HCT116 (cell line): ENCODE measurements around the gene COL1A1. TPM values are rescaled to one million over a fixed set of nuclear protein-coding genes. Genes with fewer than 3 reads are reported as not detected.

Source experiments
- ATAC-seq: fragments of 200-7000 bp; cut with Tn5 transposase; 2 replicates; pipeline ENCODE4 v1.9.1; 2020; ENCODE audit warnings: mild to moderate bottlenecking, moderate library complexity
- BruUV-seq: library from RNA; stranded (reverse); fragments of 400-500 nt; replicated peaks from 2 replicates; lab custom pipeline; 2021; lab: Mats Ljungman, UMichigan
- CTCF ChIA-PET: fragments of 300-600 bp; sonication (Branson Sonifier 250); formaldehyde crosslinking; loops from one replicate; lab custom pipeline; 2021; ENCODE audit warnings: antibody characterized with exemption; lab: Charles Lee
- POLR2A ChIA-PET: fragments of 300-600, 350-600 bp; sonication (Branson Sonifier 250); formaldehyde crosslinking; loops from one replicate; lab custom pipeline; 2021; ENCODE audit warnings: antibody characterized with exemption; lab: Charles Lee
- RAD21 ChIA-PET, 2 experiments: fragments of 300-600 bp; sonication (Branson Sonifier 250); formaldehyde crosslinking; loops; one replicate each; lab custom pipeline; 2023; ENCODE audit warnings: low total read pairs in 2 of 2; ENCODE audit not compliant: uncharacterized antibody in 2 of 2, unreplicated experiment in 2 of 2, low non-redundant PET in 1 of 2; lab: Charles Lee
- DNase-seq: peaks from one replicate; pipeline ENCODE4 v3.0.0-alpha.2; 2010; ENCODE audit warnings: low read depth, low spot score
- H2AFZ ChIP-seq: fragments of 200-600 bp; shearing (Covaris generic), sonication (generic); 2 replicates; pipeline ENCODE4 v1.6.1; 2017; ENCODE audit warnings: low read depth, mixed run types, mixed read lengths, antibody characterized with exemption, low read length; ENCODE audit not compliant: poor library complexity, severe bottlenecking
- H3K27ac ChIP-seq: 2 replicates; pipeline ENCODE4 v1.5.1; 2012; ENCODE audit warnings: low read depth, low read length
- H3K27me3 ChIP-seq: fragments of 200-600 bp; sonication (generic); 2 replicates; pipeline ENCODE4 v1.6.1; 2016; ENCODE audit warnings: mixed run types, low read length, mixed read lengths; ENCODE audit not compliant: insufficient read depth
- H3K36me3 ChIP-seq, 2 experiments: fragments of 200-500 bp in 1 of 2; fragments of 200-600 bp in 1 of 2; sonication (Bioruptor generic) in 1 of 2; sonication (generic) in 1 of 2; 2 replicates each; pipeline versions ENCODE4 v1.5.1 to v1.6.1; 2014 to 2016; ENCODE audit warnings: low read length in 2 of 2, inconsistent platforms in 1 of 2, mixed read lengths in 1 of 2, mixed run types in 1 of 2; ENCODE audit not compliant: insufficient read depth in 2 of 2, control insufficient read depth in 1 of 2
- H3K4me1 ChIP-seq, 2 experiments: fragments of 200-600 bp in 1 of 2; sonication (generic) in 1 of 2; 2 replicates each; pipeline versions ENCODE4 v1.5.1 to v1.6.1; 2012 to 2017; ENCODE audit warnings: low read length in 2 of 2, inconsistent platforms in 1 of 2, mild to moderate bottlenecking in 1 of 2, mixed read lengths in 1 of 2, mixed run types in 1 of 2, moderate library complexity in 1 of 2; ENCODE audit not compliant: insufficient read depth in 2 of 2, control insufficient read depth in 1 of 2
- H3K4me2 ChIP-seq: fragments of 200-600 bp; sonication (generic); 2 replicates; pipeline ENCODE4 v1.6.1; 2017; ENCODE audit warnings: mixed run types, low read length, mixed read lengths
- H3K4me3 ChIP-seq, 2 experiments: fragments of 200-600 bp in 1 of 2; sonication (generic) in 1 of 2; replicated peaks in 1 of 2; 2 replicates each; pipeline ENCODE4 v1.5.1; 2011 to 2016; ENCODE audit warnings: low read length in 2 of 2, control low read depth in 1 of 2, low read depth in 1 of 2, mild to moderate bottlenecking in 1 of 2, mixed read lengths in 1 of 2, mixed run types in 1 of 2
- H3K79me2 ChIP-seq: fragments of 200-600 bp; sonication (generic); 2 replicates; pipeline ENCODE4 v1.6.1; 2017; ENCODE audit warnings: mild to moderate bottlenecking, mixed run types, low read length, moderate library complexity, mixed read lengths; ENCODE audit not compliant: insufficient read depth
- H3K9ac ChIP-seq: fragments of 200-600 bp; sonication (generic); 2 replicates; pipeline ENCODE4 v1.6.1; 2016; ENCODE audit warnings: low read length, mixed read lengths
- H3K9me2 ChIP-seq: fragments of 200-600 bp; sonication (generic), shearing (Covaris generic); 2 replicates; pipeline ENCODE4 v1.6.1; 2017; ENCODE audit warnings: mixed run types, mild to moderate bottlenecking, moderate library complexity; ENCODE audit not compliant: insufficient read depth
- H3K9me3 ChIP-seq, 2 experiments: fragments of 200-500 bp in 1 of 2; fragments of 200-600 bp in 1 of 2; sonication (Bioruptor generic) in 1 of 2; sonication (generic) in 1 of 2; 2 replicates each; pipeline ENCODE4 v1.6.1; 2014 to 2017; ENCODE audit warnings: low read length in 2 of 2, mixed read lengths in 2 of 2, inconsistent platforms in 1 of 2, low read depth in 1 of 2, mild to moderate bottlenecking in 1 of 2, mixed run types in 1 of 2, moderate library complexity in 1 of 2; ENCODE audit not compliant: control insufficient read depth in 1 of 2, insufficient read depth in 1 of 2
- H4K20me1 ChIP-seq: fragments of 200-600 bp; sonication (generic), shearing (Covaris generic); 2 replicates; pipeline ENCODE4 v1.6.1; 2017; ENCODE audit warnings: mixed run types, mild to moderate bottlenecking, moderate library complexity; ENCODE audit not compliant: insufficient read depth
- EZH2phosphoT487 ChIP-seq: fragments of 200-600 bp; IDR thresholded peaks from 2 replicates; pipeline ENCODE4 v1.6.1; 2018; ENCODE audit warnings: antibody characterized with exemption, borderline replicate concordance
- JUND ChIP-seq: IDR thresholded peaks from 2 replicates; pipeline ENCODE4 v1.6.1; 2012
- POLR2AphosphoS5 ChIP-seq: IDR thresholded peaks from 2 replicates; pipeline ENCODE4 v1.6.1; 2011; ENCODE audit warnings: mild to moderate bottlenecking, low read depth, low read length, moderate library complexity
- RAD21 ChIP-seq: IDR thresholded peaks from 2 replicates; pipeline ENCODE4 v1.6.1; 2012; ENCODE audit warnings: low read depth, mild to moderate bottlenecking
- YY1 ChIP-seq: IDR thresholded peaks from 2 replicates; pipeline ENCODE4 v1.6.1; 2011; ENCODE audit warnings: low read length, low read depth, moderate library complexity, mild to moderate bottlenecking; ENCODE audit not compliant: insufficient replicate concordance; ENCODE audit errors: extremely low read depth
- ZFX ChIP-seq: fragments of 450-650 bp; IDR thresholded peaks from 2 replicates; pipeline ENCODE4 v1.6.1; 2017
- ZNF274 ChIP-seq: fragments of 200-500 bp; sonication (Bioruptor generic); IDR thresholded peaks from 2 replicates; pipeline ENCODE4 v1.6.1; 2014; ENCODE audit warnings: mild to moderate bottlenecking, low read depth, low read length, inconsistent platforms
- intact Hi-C: fragments of 100-400 bp; cut with micrococcal nuclease; formaldehyde crosslinking; loops from 2 replicates; pipeline ENCODE4 v1.10.0; 2022
- total RNA-seq: library from RNA; stranded (reverse); gene quantifications from one replicate; pipeline ENCODE4 v1.2.1, GENCODE V29; 2021; ENCODE audit not compliant: unreplicated experiment
- TF ChIP-seq, protein P1 (sequence below): IDR thresholded peaks from 2 replicates; pipeline ENCODE4 v1.6.1; 2012
- TF ChIP-seq, protein P2 (sequence below), 3 experiments: fragments of 200-600 bp in 1 of 3; sonication (generic) in 1 of 3; IDR thresholded peaks in 2 of 3; conservative IDR thresholded peaks in 1 of 3; 2 replicates each; pipeline ENCODE4 v1.5.1; 2012 to 2017; ENCODE audit warnings: low read depth in 2 of 3, low read length in 2 of 3, antibody characterized with exemption in 1 of 3, borderline replicate concordance in 1 of 3, control low read depth in 1 of 3, mild to moderate bottlenecking in 1 of 3, mixed read lengths in 1 of 3, mixed run types in 1 of 3, moderate library complexity in 1 of 3; ENCODE audit not compliant: insufficient read depth in 1 of 3

Gene COL1A1
- total RNA-seq, 1 experiment from 2014 or later, result 33.6 TPM

DNA sequence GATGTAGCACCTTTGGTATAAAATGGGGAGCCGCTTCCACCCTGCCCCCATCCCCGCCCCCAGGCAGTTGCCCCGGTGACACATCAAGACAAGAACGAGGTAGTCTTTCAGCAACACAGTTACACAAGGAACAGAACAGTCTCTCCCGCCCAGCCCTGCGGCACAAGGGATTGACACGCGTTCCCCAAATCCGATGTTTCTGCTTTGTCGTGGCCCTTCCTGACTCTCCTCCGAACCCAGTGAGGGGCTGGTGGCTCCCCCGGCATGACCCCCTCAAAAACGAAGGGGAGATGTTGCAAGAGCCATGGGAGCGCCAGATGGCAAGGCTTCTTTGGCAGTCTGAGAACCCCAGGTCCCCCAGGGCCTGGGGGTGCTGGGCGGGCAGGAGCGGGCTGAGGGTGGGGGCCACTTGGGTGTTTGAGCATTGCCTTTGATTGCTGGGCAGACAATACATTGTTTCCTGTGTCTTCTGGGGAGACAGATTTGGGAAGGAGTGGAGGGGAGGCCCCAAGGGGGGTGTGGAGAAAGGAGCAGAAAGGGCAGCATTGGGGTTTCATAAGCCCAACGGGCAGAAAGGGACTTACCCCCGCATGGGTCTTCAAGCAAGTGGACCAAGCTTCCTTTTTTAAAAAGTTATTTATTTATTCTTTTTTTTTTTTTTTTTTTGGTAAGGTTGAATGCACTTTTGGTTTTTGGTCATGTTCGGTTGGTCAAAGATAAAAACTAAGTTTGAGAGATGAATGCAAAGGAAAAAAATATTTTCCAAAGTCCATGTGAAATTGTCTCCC, 16.6 kb downstream of the COL1A1 start:
- Histone ChIP-seq H4K20me1 (no peaks in the 10 kb centered on the region), H3K27ac (no peak overlapping the region), H3K27me3 (no peaks in the 10 kb centered on the region), H3K9me3 (no peaks in the 10 kb centered on the region), H3K9me2 (no peaks in the 10 kb centered on the region), H3K4me2 (no peak overlapping the region), H3K9ac (no peak overlapping the region), H3K36me3 (0 out of 4 replicates have a peak, but pooled peaks cover 0 to 13% of the 10 kb centered on the region in 2 experiments), H3K4me3 (no peak overlapping the region), H3K4me1 (no peaks in the 10 kb centered on the region)
- ATAC-seq, result no peak
- CTCF ChIA-PET, result interaction anchor here (0.6 kb wide), 1 partner anchor 82 kb away, joined by 3 read pairs; no protein-coding TSS in a partner anchor
- POLR2A ChIA-PET, result no interaction called here
- DNase-seq, result no peak
- RAD21 ChIA-PET, result no interaction called here
- no peak for TF ChIP-seq JUND
- TF ChIP-seq, protein P1, sequence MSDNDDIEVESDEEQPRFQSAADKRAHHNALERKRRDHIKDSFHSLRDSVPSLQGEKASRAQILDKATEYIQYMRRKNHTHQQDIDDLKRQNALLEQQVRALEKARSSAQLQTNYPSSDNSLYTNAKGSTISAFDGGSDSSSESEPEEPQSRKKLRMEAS, result no peak
- TF ChIP-seq RAD21, result no peak
- no peak for TF ChIP-seq EZH2phosphoT487
- TF ChIP-seq YY1, result no peak
- no peak for TF ChIP-seq ZFX
- no peak for TF ChIP-seq POLR2AphosphoS5
- TF ChIP-seq, all 23 proteins: peak for 0
- BruUV-seq, result no TSS peak
- no peak overlapping the region for H2AFZ ChIP-seq
- intact Hi-C loops, result no loop called here
- no peaks in the 10 kb centered on the region for H3K79me2 ChIP-seq

DNA sequence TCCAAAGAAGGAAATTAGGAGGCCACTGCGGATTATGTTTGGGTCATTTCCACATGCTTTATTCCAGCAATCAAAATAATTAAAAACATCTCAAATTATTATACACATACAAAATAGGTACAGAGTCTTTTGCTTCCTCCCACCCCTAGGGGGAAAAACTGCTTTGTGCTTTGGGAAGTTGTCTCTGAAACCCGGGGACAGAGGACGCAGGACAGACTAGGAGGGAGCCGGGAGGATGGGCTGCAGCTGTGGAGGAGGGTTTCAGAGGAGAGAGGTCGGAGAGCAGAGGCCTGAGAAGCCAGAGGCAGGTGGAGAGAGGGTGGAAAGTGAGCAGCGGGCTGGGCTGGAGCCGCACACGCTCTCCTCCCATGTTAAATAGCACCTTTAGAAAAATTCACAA, 17.4 kb downstream of the COL1A1 start:
- Histone ChIP-seq H2AFZ (no peak overlapping the region), H3K27me3 (no peaks in the 10 kb centered on the region), H3K36me3 (0 out of 4 replicates have a peak, but pooled peaks cover 0 to 13% of the 10 kb centered on the region in 2 experiments), H3K9ac (no peak overlapping the region), H4K20me1 (no peaks in the 10 kb centered on the region), H3K79me2 (no peaks in the 10 kb centered on the region), H3K9me3 (no peaks in the 10 kb centered on the region), H3K4me1 (peaks cover under 1 to 2% of the 10 kb centered on the region in 2 experiments), H3K4me3 (no peak overlapping the region), H3K27ac (no peak overlapping the region), H3K4me2 (no peak overlapping the region), H3K9me2 (no peaks in the 10 kb centered on the region)
- intact Hi-C loops, result no loop called here
- ATAC-seq, result peak; percentile 31; the same call in 1 of the 2 replicates
- ChIA-PET POLR2A (no interaction called here), RAD21 (no interaction called here), CTCF (no interaction called here)
- no peak for TF ChIP-seq ZNF274
- TF ChIP-seq, protein P2, sequence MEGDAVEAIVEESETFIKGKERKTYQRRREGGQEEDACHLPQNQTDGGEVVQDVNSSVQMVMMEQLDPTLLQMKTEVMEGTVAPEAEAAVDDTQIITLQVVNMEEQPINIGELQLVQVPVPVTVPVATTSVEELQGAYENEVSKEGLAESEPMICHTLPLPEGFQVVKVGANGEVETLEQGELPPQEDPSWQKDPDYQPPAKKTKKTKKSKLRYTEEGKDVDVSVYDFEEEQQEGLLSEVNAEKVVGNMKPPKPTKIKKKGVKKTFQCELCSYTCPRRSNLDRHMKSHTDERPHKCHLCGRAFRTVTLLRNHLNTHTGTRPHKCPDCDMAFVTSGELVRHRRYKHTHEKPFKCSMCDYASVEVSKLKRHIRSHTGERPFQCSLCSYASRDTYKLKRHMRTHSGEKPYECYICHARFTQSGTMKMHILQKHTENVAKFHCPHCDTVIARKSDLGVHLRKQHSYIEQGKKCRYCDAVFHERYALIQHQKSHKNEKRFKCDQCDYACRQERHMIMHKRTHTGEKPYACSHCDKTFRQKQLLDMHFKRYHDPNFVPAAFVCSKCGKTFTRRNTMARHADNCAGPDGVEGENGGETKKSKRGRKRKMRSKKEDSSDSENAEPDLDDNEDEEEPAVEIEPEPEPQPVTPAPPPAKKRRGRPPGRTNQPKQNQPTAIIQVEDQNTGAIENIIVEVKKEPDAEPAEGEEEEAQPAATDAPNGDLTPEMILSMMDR (IDR thresholded peaks at IDR 0.05 in 2 of 3, conservative IDR thresholded peaks at IDR 0.05 in 1 of 3; ENCODE audit: borderline replicate concordance in 1 of 3, insufficient read depth in 1 of 3, low read depth in 2 of 3, low read length in 2 of 3), result peak in 2 of 3 experiments; percentile 19 to 21; a peak in 1 of 6 replicates
- no TSS peak for BruUV-seq
- no peak for DNase-seq
